ENCODE data around the gene THADA.

DNA sequence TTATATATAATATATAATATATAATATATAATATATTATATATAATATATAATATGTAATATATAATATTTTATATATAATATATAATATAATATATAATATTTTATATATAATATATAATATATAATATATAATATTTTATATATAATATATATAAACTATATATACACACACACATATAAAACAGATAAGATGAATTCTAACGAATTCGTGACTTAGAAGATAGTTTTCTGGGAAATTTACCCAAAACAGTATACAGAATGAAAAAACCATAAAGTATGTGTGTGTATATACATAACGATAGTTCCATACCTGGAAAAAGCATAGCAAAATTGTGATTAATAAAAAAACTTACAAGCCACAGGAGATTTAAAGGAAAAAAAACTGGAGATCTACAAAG lies 80.6 kb downstream of the THADA start:
- TF ChIP-seq, protein P1, sequence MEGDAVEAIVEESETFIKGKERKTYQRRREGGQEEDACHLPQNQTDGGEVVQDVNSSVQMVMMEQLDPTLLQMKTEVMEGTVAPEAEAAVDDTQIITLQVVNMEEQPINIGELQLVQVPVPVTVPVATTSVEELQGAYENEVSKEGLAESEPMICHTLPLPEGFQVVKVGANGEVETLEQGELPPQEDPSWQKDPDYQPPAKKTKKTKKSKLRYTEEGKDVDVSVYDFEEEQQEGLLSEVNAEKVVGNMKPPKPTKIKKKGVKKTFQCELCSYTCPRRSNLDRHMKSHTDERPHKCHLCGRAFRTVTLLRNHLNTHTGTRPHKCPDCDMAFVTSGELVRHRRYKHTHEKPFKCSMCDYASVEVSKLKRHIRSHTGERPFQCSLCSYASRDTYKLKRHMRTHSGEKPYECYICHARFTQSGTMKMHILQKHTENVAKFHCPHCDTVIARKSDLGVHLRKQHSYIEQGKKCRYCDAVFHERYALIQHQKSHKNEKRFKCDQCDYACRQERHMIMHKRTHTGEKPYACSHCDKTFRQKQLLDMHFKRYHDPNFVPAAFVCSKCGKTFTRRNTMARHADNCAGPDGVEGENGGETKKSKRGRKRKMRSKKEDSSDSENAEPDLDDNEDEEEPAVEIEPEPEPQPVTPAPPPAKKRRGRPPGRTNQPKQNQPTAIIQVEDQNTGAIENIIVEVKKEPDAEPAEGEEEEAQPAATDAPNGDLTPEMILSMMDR (IDR thresholded peaks at IDR 0.05) = no peak
- no peak for TF ChIP-seq POLR2A (IDR thresholded peaks at IDR 0.05)
